Mesenchymal stem cell (in vitro differentiated cells and primary cell): ENCODE data around the gene CPOX.

Experiments used
- DNase-seq: peaks from one replicate; pipeline ENCODE4 v3.0.0-alpha.2; 2013
- H2AFZ ChIP-seq: one replicate; pipeline ENCODE4 v1.6.1; 2013; ENCODE audit warnings: low read depth, mild to moderate bottlenecking, control low read depth, inconsistent platforms, low read length, moderate library complexity
- H2AK5ac ChIP-seq: 2 replicates; pipeline ENCODE4 v1.6.1; 2013; ENCODE audit warnings: low read length, moderate library complexity, mild to moderate bottlenecking, inconsistent platforms; ENCODE audit not compliant: severe bottlenecking
- H2BK120ac ChIP-seq: one replicate; pipeline ENCODE4 v1.6.1; 2013; ENCODE audit warnings: low read depth, mild to moderate bottlenecking, inconsistent platforms, low read length, moderate library complexity
- H2BK12ac ChIP-seq, 2 experiments: one replicate each; pipeline ENCODE4 v1.6.1; 2013; ENCODE audit warnings: inconsistent platforms in 2 of 2, low read length in 2 of 2, mild to moderate bottlenecking in 2 of 2, moderate library complexity in 2 of 2, control low read depth in 1 of 2
- H2BK15ac ChIP-seq: one replicate; pipeline ENCODE4 v1.6.1; 2013; ENCODE audit warnings: mild to moderate bottlenecking, low read depth, inconsistent platforms; ENCODE audit not compliant: poor library complexity, severe bottlenecking
- H2BK5ac ChIP-seq: 2 replicates; pipeline ENCODE4 v1.6.1; 2013; ENCODE audit warnings: low read depth, mild to moderate bottlenecking, low read length, control low read depth, inconsistent platforms; ENCODE audit not compliant: poor library complexity, severe bottlenecking
- H3K14ac ChIP-seq, 2 experiments: one replicate each; pipeline ENCODE4 v1.6.1; 2013; ENCODE audit warnings: inconsistent platforms in 2 of 2, low read length in 2 of 2, control low read depth in 1 of 2, mild to moderate bottlenecking in 1 of 2, moderate library complexity in 1 of 2
- H3K18ac ChIP-seq, 2 experiments: one replicate each; pipeline ENCODE4 v1.6.1; 2013; ENCODE audit warnings: inconsistent platforms in 2 of 2, low read length in 2 of 2, control low read depth in 1 of 2, low read depth in 1 of 2, mild to moderate bottlenecking in 1 of 2
- H3K23ac ChIP-seq, 2 experiments: one replicate each; pipeline ENCODE4 v1.6.1; 2013; ENCODE audit warnings: inconsistent platforms in 2 of 2, low read length in 2 of 2, mild to moderate bottlenecking in 2 of 2, moderate library complexity in 2 of 2, control low read depth in 1 of 2
- H3K27ac ChIP-seq: 2 replicates; pipeline ENCODE4 v1.5.1; 2013; ENCODE audit warnings: mild to moderate bottlenecking, moderate library complexity, low read length, control low read depth, inconsistent platforms; ENCODE audit not compliant: poor library complexity, severe bottlenecking
- H3K27me3 ChIP-seq, 2 experiments: 2 replicates each; pipeline versions ENCODE4 v1.6.1 to v1.7.0; 2013; ENCODE audit warnings: low read length in 2 of 2, mild to moderate bottlenecking in 2 of 2, moderate library complexity in 2 of 2, control low read depth in 1 of 2, inconsistent platforms in 1 of 2; ENCODE audit not compliant: control insufficient read depth in 1 of 2, insufficient read depth in 1 of 2
- H3K36me3 ChIP-seq, 2 experiments: 2 replicates each; pipeline versions ENCODE4 v1.6.1 to v1.7.0; 2013; ENCODE audit warnings: low read length in 2 of 2, control low read depth in 1 of 2, inconsistent platforms in 1 of 2, low read depth in 1 of 2, mild to moderate bottlenecking in 1 of 2; ENCODE audit not compliant: insufficient read depth in 2 of 2, control insufficient read depth in 1 of 2
- H3K4ac ChIP-seq, 2 experiments: one replicate each; pipeline ENCODE4 v1.6.1; 2013; ENCODE audit warnings: inconsistent platforms in 2 of 2, low read length in 2 of 2, mild to moderate bottlenecking in 2 of 2, moderate library complexity in 2 of 2, control low read depth in 1 of 2, low read depth in 1 of 2
- H3K4me1 ChIP-seq: 2 replicates; pipeline ENCODE4 v1.6.1; 2013; ENCODE audit warnings: low read depth, low read length, control low read depth; ENCODE audit not compliant: control insufficient read depth, insufficient read depth
- H3K4me2 ChIP-seq: 2 replicates; pipeline ENCODE4 v1.6.1; 2013; ENCODE audit warnings: low read length, mild to moderate bottlenecking, inconsistent platforms; ENCODE audit not compliant: poor library complexity, severe bottlenecking
- H3K4me3 ChIP-seq, 2 experiments: 2 replicates each; pipeline versions ENCODE4 v1.5.1 to v1.7.0; 2013; ENCODE audit warnings: low read length in 2 of 2, mild to moderate bottlenecking in 2 of 2, control low read depth in 1 of 2, low read depth in 1 of 2; ENCODE audit not compliant: insufficient read depth in 1 of 2
- H3K79me1 ChIP-seq: replicated peaks from 2 replicates; pipeline ENCODE4 v1.6.1; 2013; ENCODE audit warnings: mild to moderate bottlenecking, control low read depth, low read length, inconsistent platforms; ENCODE audit not compliant: poor library complexity, severe bottlenecking
- H3K9ac ChIP-seq: 2 replicates; pipeline ENCODE4 v1.7.0; 2013; ENCODE audit warnings: mild to moderate bottlenecking, low read length, moderate library complexity
- H3K9me3 ChIP-seq: 2 replicates; pipeline ENCODE4 v1.7.0; 2013; ENCODE audit warnings: mild to moderate bottlenecking, low read length; ENCODE audit not compliant: control insufficient read depth
- H4K8ac ChIP-seq: one replicate; pipeline ENCODE4 v1.6.1; 2013; ENCODE audit warnings: inconsistent platforms, mild to moderate bottlenecking, low read length, moderate library complexity
- H4K91ac ChIP-seq: one replicate; pipeline ENCODE4 v1.6.1; 2013; ENCODE audit warnings: mild to moderate bottlenecking, low read length, inconsistent platforms
- WGBS: methylation state at CpG from one replicate; pipeline ENCODE4 v1.1.7; 2013; ENCODE audit warnings: mixed read lengths; 5-methylcytosine and 5-hydroxymethylcytosine counted together

The CPOX gene

GRCh38 chr3:98596087-98596486, 2.7 kb upstream of the CPOX start:
- no peaks in the 10 kb centered on the region for H3K27me3 ChIP-seq
- H4K8ac ChIP-seq, result no peak overlapping the region
- peaks cover 3% of the 10 kb centered on the region for H3K79me1 ChIP-seq
- H2BK15ac ChIP-seq, result no peak overlapping the region
- DNase-seq, result no peak
- H3K23ac ChIP-seq, result no peak overlapping the region
- H3K14ac ChIP-seq, result no peak overlapping the region
- H3K4ac ChIP-seq, result no peak overlapping the region
- H3K4me2 ChIP-seq, result no peak overlapping the region
- H3K9me3 ChIP-seq, result no peaks in the 10 kb centered on the region
- H3K18ac ChIP-seq, result no peak overlapping the region
- peaks cover 0 to 1% of the 10 kb centered on the region in 2 experiments for H3K36me3 ChIP-seq
- no peak overlapping the region for H2BK12ac ChIP-seq
- H2BK5ac ChIP-seq, result no peak overlapping the region
- no peak overlapping the region for H3K27ac ChIP-seq
- no peak overlapping the region for H2AK5ac ChIP-seq
- H2BK120ac ChIP-seq, result no peak overlapping the region
- H3K4me3 ChIP-seq, result no peak overlapping the region
- H4K91ac ChIP-seq, result no peak overlapping the region
- no peak overlapping the region for H2AFZ ChIP-seq
- H3K4me1 ChIP-seq, result peaks cover 2% of the 10 kb centered on the region
- no peak overlapping the region for H3K9ac ChIP-seq

- Histone ChIP-seq H3K4me2 (no peak overlapping the region), H4K8ac (no peak overlapping the region), H2AK5ac (no peak overlapping the region), H3K4me1 (peaks cover 2% of the 10 kb centered on the region), H3K18ac (no peak overlapping the region), H3K14ac (no peak overlapping the region), H3K4me3 (no peak overlapping the region), H3K23ac (no peak overlapping the region), H3K4ac (no peak overlapping the region), H3K27me3 (no peaks in the 10 kb centered on the region), H3K79me1 (peaks cover 5% of the 10 kb centered on the region), H3K9ac (no peak overlapping the region), H3K9me3 (no peaks in the 10 kb centered on the region), H2BK120ac (no peak overlapping the region), H4K91ac (no peak overlapping the region), H2AFZ (no peak overlapping the region), H2BK5ac (no peak overlapping the region), H3K27ac (no peak overlapping the region), H2BK12ac (no peak overlapping the region), H3K36me3 (peaks cover 4 to 13% of the 10 kb centered on the region in 2 experiments), H2BK15ac (no peak overlapping the region)
- no peak for DNase-seq
- 90% methylated on average over 3 of the region's 5 CpGs for WGBS
These were observed 1.4 kb upstream of the CPOX start for GRCh38 chr3:98594628-98595324.

DNA sequence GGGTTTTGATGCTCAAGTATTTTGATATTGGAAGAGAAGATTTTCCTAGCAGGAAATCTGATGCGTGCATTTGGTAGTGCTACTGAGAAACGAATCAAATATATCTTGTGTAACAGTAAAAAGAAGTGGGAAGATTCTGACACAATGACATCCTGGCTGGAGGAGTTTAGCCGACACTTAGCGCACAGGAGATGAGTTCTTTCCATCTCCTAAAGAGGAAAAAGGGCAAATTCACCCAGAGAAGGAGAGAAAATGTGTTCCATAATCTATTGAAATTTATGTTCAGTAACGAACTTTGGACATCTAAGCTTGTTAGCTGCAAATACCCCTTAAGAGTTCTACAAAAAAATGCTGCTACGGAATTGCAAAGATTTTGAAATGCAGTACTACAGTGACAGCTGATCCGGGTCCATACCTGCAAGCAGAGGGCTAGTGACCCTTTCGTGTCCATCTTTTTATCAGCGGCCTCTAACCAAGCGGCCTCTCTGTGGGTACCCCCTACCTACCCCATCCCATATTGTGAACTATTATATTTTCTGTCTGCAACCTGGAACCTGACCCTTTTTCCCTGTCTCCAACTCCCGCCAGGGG, 971 bp downstream of the CPOX start:
- Histone ChIP-seq H3K4me2 (peak overlapping the region; percentile 97), H3K9ac (peak overlapping the region; percentile 89), H2AFZ (no peak overlapping the region), H3K9me3 (no peaks in the 10 kb centered on the region), H3K4ac (no peak overlapping the region), H3K27me3 (no peaks in the 10 kb centered on the region), H2BK5ac (no peak overlapping the region), H3K23ac (peak overlapping the region in 1 of 2 experiments; percentile 97), H3K4me1 (peaks cover 2% of the 10 kb centered on the region), H3K14ac (peak overlapping the region in 1 of 2 experiments; percentile 89), H2AK5ac (no peak overlapping the region), H2BK120ac (no peak overlapping the region), H3K27ac (no peak overlapping the region), H2BK12ac (no peak overlapping the region), H3K36me3 (peaks cover 4 to 23% of the 10 kb centered on the region in 2 experiments), H3K79me1 (peaks cover 7% of the 10 kb centered on the region), H3K18ac (no peak overlapping the region), H2BK15ac (no peak overlapping the region), H3K4me3 (peak overlapping the region; percentile 79 to 87), H4K8ac (no peak overlapping the region), H4K91ac (no peak overlapping the region)
- DNase-seq, result peak; percentile 14
- 37% methylated on average over 11 of the region's 11 CpGs for WGBS

- DNase-seq, result peak; percentile 50
- Histone ChIP-seq H2BK5ac (no peak overlapping the region), H2BK15ac (no peak overlapping the region), H4K91ac (no peak overlapping the region), H3K9me3 (no peaks in the 10 kb centered on the region), H3K23ac (no peak overlapping the region), H3K4me1 (peaks cover 6% of the 10 kb centered on the region), H3K27me3 (no peaks in the 10 kb centered on the region), H2BK12ac (no peak overlapping the region), H3K79me1 (peaks cover 9% of the 10 kb centered on the region), H3K4me2 (no peak overlapping the region), H3K18ac (no peak overlapping the region), H3K4ac (no peak overlapping the region), H3K27ac (no peak overlapping the region), H2BK120ac (no peak overlapping the region), H2AK5ac (no peak overlapping the region), H3K14ac (no peak overlapping the region), H2AFZ (no peak overlapping the region), H3K36me3 (peaks cover 4 to 49% of the 10 kb centered on the region in 2 experiments), H4K8ac (no peak overlapping the region), H3K9ac (no peak overlapping the region), H3K4me3 (no peak overlapping the region)
- 90% methylated on average over 2 of the region's 2 CpGs for WGBS
These were observed 3.9 kb downstream of the CPOX start for GRCh38 chr3:98589331-98590036.
